IMR-90 (cell line): ENCODE data around the gene MICA. TPM values are rescaled to one million over a fixed set of nuclear protein-coding genes. Genes with fewer than 3 reads are reported as not detected.

Experiments
- ATAC-seq: fragments of 200-7000 bp; cut with Tn5 transposase; 2 replicates; pipeline ENCODE4 v1.9.1; 2020; ENCODE audit warnings: low read depth, mild to moderate bottlenecking, moderate library complexity
- BruUV-seq: library from RNA; stranded (reverse); fragments of 400-500 nt; replicated peaks from 2 replicates; lab custom pipeline; 2021; lab: Mats Ljungman, UMichigan
- CTCF ChIA-PET: fragments of 300-600 bp; formaldehyde crosslinking; extraction: SDS; loops from one replicate; lab custom pipeline; 2021; ENCODE audit warnings: antibody characterized with exemption; lab: Yijun Ruan, JAX
- POLR2A ChIA-PET: fragments of 300-600 bp; sonication (Branson Sonifier 250); formaldehyde crosslinking; loops from one replicate; lab custom pipeline; 2022; ENCODE audit warnings: antibody characterized with exemption; ENCODE audit not compliant: unreplicated experiment; lab: Charles Lee
- DNase-seq: peaks from one replicate; pipeline ENCODE4 v3.0.0; 2013
- H2AFZ ChIP-seq: replicated peaks from 2 replicates; pipeline ENCODE3; 2013; ENCODE audit warnings: low read length, mild to moderate bottlenecking; ENCODE audit not compliant: poor library complexity
- H2AK5ac ChIP-seq: 2 replicates; pipeline ENCODE4 v1.6.1; 2013; ENCODE audit warnings: low read depth, low read length, inconsistent platforms
- H2AK9ac ChIP-seq: replicated peaks from 2 replicates; pipeline ENCODE3; 2013; ENCODE audit warnings: mild to moderate bottlenecking, low read depth, low read length, moderate library complexity; ENCODE audit not compliant: poor library complexity
- H2BK120ac ChIP-seq: 2 replicates; pipeline ENCODE4 v1.6.1; 2013; ENCODE audit warnings: low read depth, low read length, inconsistent platforms
- H2BK15ac ChIP-seq: 3 replicates; pipeline ENCODE4 v1.6.1; 2013; ENCODE audit warnings: low read depth, low read length, inconsistent platforms
- H2BK20ac ChIP-seq: 2 replicates; pipeline ENCODE4 v1.6.1; 2013; ENCODE audit warnings: low read depth, mild to moderate bottlenecking, inconsistent platforms, low read length, moderate library complexity
- H2BK5ac ChIP-seq: 2 replicates; pipeline ENCODE4 v1.6.1; 2013; ENCODE audit warnings: mild to moderate bottlenecking, low read depth, low read length, inconsistent platforms; ENCODE audit not compliant: poor library complexity, severe bottlenecking
- H3K14ac ChIP-seq: replicated peaks from 2 replicates; pipeline ENCODE4 v1.6.1; 2013; ENCODE audit warnings: low read depth, low read length, inconsistent platforms
- H3K18ac ChIP-seq: 2 replicates; pipeline ENCODE4 v1.6.1; 2013; ENCODE audit warnings: low read depth, low read length, control low read depth
- H3K23ac ChIP-seq: 2 replicates; pipeline ENCODE4 v1.6.1; 2013; ENCODE audit warnings: low read depth, low read length, inconsistent platforms
- H3K27ac ChIP-seq: 2 replicates; pipeline ENCODE4 v1.5.1; 2013; ENCODE audit warnings: mild to moderate bottlenecking, control low read depth, low read length; ENCODE audit not compliant: insufficient read depth
- H3K27me3 ChIP-seq: 2 replicates; pipeline ENCODE4 v1.6.1; 2013; ENCODE audit warnings: low read length; ENCODE audit not compliant: control insufficient read depth, insufficient read depth
- H3K36me3 ChIP-seq: 2 replicates; pipeline ENCODE4 v1.6.1; 2013; ENCODE audit warnings: low read length, mixed read lengths; ENCODE audit not compliant: control insufficient read depth, insufficient read depth
- H3K4ac ChIP-seq: 2 replicates; pipeline ENCODE4 v1.6.1; 2013; ENCODE audit warnings: low read depth, low read length, inconsistent platforms
- H3K4me1 ChIP-seq: 2 replicates; pipeline ENCODE4 v1.6.1; 2013; ENCODE audit warnings: low read length, mixed read lengths; ENCODE audit not compliant: control insufficient read depth, insufficient read depth
- H3K4me2 ChIP-seq: 2 replicates; pipeline ENCODE4 v1.6.1; 2013; ENCODE audit warnings: low read depth, mild to moderate bottlenecking, control low read depth, low read length, moderate library complexity
- H3K4me3 ChIP-seq: 2 replicates; pipeline ENCODE4 v1.5.1; 2013; ENCODE audit warnings: low read depth, mild to moderate bottlenecking, control low read depth, low read length, moderate library complexity; ENCODE audit not compliant: insufficient read depth
- H3K56ac ChIP-seq: 2 replicates; pipeline ENCODE4 v1.6.1; 2013; ENCODE audit warnings: low read length, inconsistent platforms; ENCODE audit not compliant: insufficient read depth; ENCODE audit errors: extremely low read depth
- H3K79me1 ChIP-seq, 2 experiments: 2 replicates each; pipeline ENCODE4 v1.6.1; 2013; ENCODE audit warnings: low read length in 2 of 2, inconsistent platforms in 1 of 2, low read depth in 1 of 2
- H3K9ac ChIP-seq: 2 replicates; pipeline ENCODE4 v1.6.1; 2013; ENCODE audit warnings: low read depth, low read length, control low read depth
- H3K9me1 ChIP-seq: 2 replicates; pipeline ENCODE4 v1.6.1; 2013; ENCODE audit warnings: low read length, inconsistent platforms; ENCODE audit not compliant: insufficient read depth
- H3K9me3 ChIP-seq: 2 replicates; pipeline ENCODE4 v1.6.1; 2013; ENCODE audit warnings: low read length; ENCODE audit not compliant: control insufficient read depth, insufficient read depth
- H4K20me1 ChIP-seq: 2 replicates; pipeline ENCODE4 v1.6.1; 2013; ENCODE audit warnings: low read length, inconsistent platforms; ENCODE audit not compliant: insufficient read depth
- H4K5ac ChIP-seq: 2 replicates; pipeline ENCODE4 v1.6.1; 2013; ENCODE audit warnings: mild to moderate bottlenecking, low read depth, low read length, control low read depth
- H4K8ac ChIP-seq, 2 experiments: 2 replicates each; pipeline ENCODE4 v1.6.1; 2013; ENCODE audit warnings: low read depth in 2 of 2, low read length in 2 of 2, control low read depth in 1 of 2, inconsistent platforms in 1 of 2
- H4K91ac ChIP-seq: 2 replicates; pipeline ENCODE4 v1.6.1; 2013; ENCODE audit warnings: low read depth, low read length, inconsistent platforms; ENCODE audit not compliant: insufficient read depth
- BHLHE40 ChIP-seq: fragments of 150-350 bp; IDR thresholded peaks from 2 replicates; pipeline ENCODE4 v1.6.1; 2016; ENCODE audit warnings: mild to moderate bottlenecking, low read depth, low read length
- CEBPB ChIP-seq: IDR thresholded peaks from 2 replicates; pipeline ENCODE4 v1.6.1; 2012; ENCODE audit warnings: low read depth, low read length, improper control_type of control experiment
- CHD1 ChIP-seq: IDR thresholded peaks from 2 replicates; pipeline ENCODE4 v1.6.1; 2012; ENCODE audit warnings: low read depth, low read length, improper control_type of control experiment
- CTCF ChIP-seq: conservative IDR thresholded peaks from 2 replicates; pipeline ENCODE4 v1.5.1; 2012; ENCODE audit warnings: mild to moderate bottlenecking, low read depth, low read length, improper control_type of control experiment
- ELK1 ChIP-seq: fragments of 150-350 bp; IDR thresholded peaks from 2 replicates; pipeline ENCODE4 v1.6.1; 2016; ENCODE audit warnings: low read depth, mild to moderate bottlenecking, low read length, moderate library complexity, borderline replicate concordance
- FOS ChIP-seq: fragments of 150-350 bp; IDR thresholded peaks from 2 replicates; pipeline ENCODE4 v1.6.1; 2016; ENCODE audit warnings: low read depth, low read length
- MAFK ChIP-seq: IDR thresholded peaks from 2 replicates; pipeline ENCODE4 v1.6.1; 2012; ENCODE audit warnings: low read depth, low read length, improper control_type of control experiment
- MAZ ChIP-seq: IDR thresholded peaks from 2 replicates; pipeline ENCODE4 v1.6.1; 2012; ENCODE audit warnings: low read depth, mild to moderate bottlenecking, low read length, improper control_type of control experiment, moderate library complexity, borderline replicate concordance
- MXI1 ChIP-seq: IDR thresholded peaks from 2 replicates; pipeline ENCODE4 v1.6.1; 2012; ENCODE audit warnings: low read depth, mild to moderate bottlenecking, low read length, moderate library complexity, borderline replicate concordance
- NFE2L2 ChIP-seq: fragments of 150-350 bp; IDR thresholded peaks from 2 replicates; pipeline ENCODE4 v1.6.1; 2016; ENCODE audit warnings: low read depth, mild to moderate bottlenecking, low read length
- POLR2A ChIP-seq: IDR thresholded peaks from 2 replicates; pipeline ENCODE4 v1.6.1; 2012; ENCODE audit warnings: mild to moderate bottlenecking, low read depth, low read length
- RAD21 ChIP-seq: IDR thresholded peaks from 2 replicates; pipeline ENCODE4 v1.6.1; 2012; ENCODE audit warnings: low read length, improper control_type of control experiment
- RCOR1 ChIP-seq: IDR thresholded peaks from 2 replicates; pipeline ENCODE4 v1.6.1; 2012; ENCODE audit warnings: mild to moderate bottlenecking, low read length, improper control_type of control experiment; ENCODE audit not compliant: insufficient replicate concordance
- RFX5 ChIP-seq: IDR thresholded peaks from 2 replicates; pipeline ENCODE4 v1.8.0; 2012; ENCODE audit warnings: low read depth, mild to moderate bottlenecking, low read length, moderate library complexity
- SMC3 ChIP-seq: fragments of 150-350 bp; IDR thresholded peaks from 2 replicates; pipeline ENCODE4 v1.6.1; 2016; ENCODE audit warnings: low read depth, mild to moderate bottlenecking, antibody characterized with exemption, low read length, moderate library complexity
- USF2 ChIP-seq: fragments of 150-350 bp; IDR thresholded peaks from 2 replicates; pipeline ENCODE4 v1.6.1; 2017; ENCODE audit warnings: mild to moderate bottlenecking, antibody characterized with exemption, low read length, low read depth
- WGBS, 2 experiments: methylation state at CpG; one replicate each; pipeline versions ENCODE4 v1.1.5 to v1.1.7; 2013; ENCODE audit warnings: missing lambda C conversion rate in 2 of 2; ENCODE audit not compliant: insufficient read length in 1 of 2; ENCODE audit errors: extremely low coverage in 2 of 2; 5-methylcytosine and 5-hydroxymethylcytosine counted together
- dilution Hi-C: fragments of 300-500 bp; cut with HindIII; formaldehyde crosslinking; loops from one replicate; pipeline ENCODE4 v1.14.3; 2018; ENCODE audit warnings: low sequenced_read_pairs; ENCODE audit not compliant: unreplicated experiment
- in situ Hi-C: fragments of 300-500 bp; cut with MboI; formaldehyde crosslinking; loops from 3 replicates; pipeline ENCODE4 v1.14.3; 2019; ENCODE audit warnings: low sequenced_read_pairs, inconsistent platforms, mixed read lengths
- intact Hi-C: fragments of 100-400 bp; cut with micrococcal nuclease; formaldehyde crosslinking; loops from 2 replicates; pipeline ENCODE4 v1.10.0; 2022
- polyA plus RNA-seq, 3 experiments: library from polyadenylated mRNA; depleted of rRNA; stranded (reverse); fragments of >200 nt; gene quantifications; 2 replicates each; pipeline ENCODE4 v1.2.3, GENCODE V29; 2012; ENCODE audit warnings: low replicate concordance in 1 of 3
- total RNA-seq: library from RNA; depleted of rRNA; stranded (reverse); fragments of >200 nt; gene quantifications from 2 replicates; pipeline ENCODE4 v1.2.3, GENCODE V29; 2012

MICA gene
- total and polyA plus RNA-seq, 2 of the 4 experiments (the other 2 are of a cell fraction): 55.9 to 67.7 TPM

GRCh38 chr6:31362751-31363150 lies 40.6 kb upstream of the MICA start:
- no TSS peak for BruUV-seq
- ChIA-PET POLR2A (no interaction called here), CTCF (no interaction called here)
- H3K9me1 ChIP-seq: no peaks in the 10 kb centered on the region
- no peak overlapping the region for H2BK120ac ChIP-seq
- H3K36me3 ChIP-seq: no peaks in the 10 kb centered on the region
- H3K23ac ChIP-seq: no peak overlapping the region; the same call in 1 of the 2 replicates
- no peak overlapping the region for H2BK5ac ChIP-seq
- H2BK15ac ChIP-seq: no peak overlapping the region
- H4K5ac ChIP-seq: no peak overlapping the region
- peaks cover 36% of the 10 kb centered on the region for H3K27me3 ChIP-seq
- ATAC-seq (no peak), DNase-seq (no peak)
- no peaks in the 10 kb centered on the region for H3K4me1 ChIP-seq
- H3K4me2 ChIP-seq: no peak overlapping the region
- H3K27ac ChIP-seq: no peak overlapping the region
- intact Hi-C loops (no loop called here), dilution Hi-C loops (no loop called here), in situ Hi-C loops (no loop called here)
- WGBS, 2 experiments: no CpG with 5 or more reads among the region's 5 CpGs
- no peak overlapping the region for H3K14ac ChIP-seq
- no peak overlapping the region for H2AK5ac ChIP-seq
- H3K9me3 ChIP-seq: no peaks in the 10 kb centered on the region
- no peaks in the 10 kb centered on the region for H4K20me1 ChIP-seq
- H4K91ac ChIP-seq: no peak overlapping the region
- no peaks in the 10 kb centered on the region for H3K79me1 ChIP-seq
- no peak overlapping the region for H3K56ac ChIP-seq
- no peak overlapping the region for H2AFZ ChIP-seq
- H2AK9ac ChIP-seq: no peak overlapping the region
- no peak overlapping the region for H4K8ac ChIP-seq
- H3K4me3 ChIP-seq: no peak overlapping the region
- no peak overlapping the region for H3K4ac ChIP-seq
- no peak overlapping the region for H3K9ac ChIP-seq
- no peak overlapping the region for H3K18ac ChIP-seq
- no peak overlapping the region for H2BK20ac ChIP-seq
- no peak for TF ChIP-seq RFX5
- TF ChIP-seq CHD1: no peak
- TF ChIP-seq USF2: no peak
- TF ChIP-seq MAZ: no peak
- no peak for TF ChIP-seq MXI1
- TF ChIP-seq NFE2L2: no peak
- TF ChIP-seq CEBPB: no peak
- TF ChIP-seq FOS: no peak
- TF ChIP-seq MAFK: no peak
- no peak for TF ChIP-seq POLR2A
- no peak for TF ChIP-seq SMC3
- no peak for TF ChIP-seq ELK1
- TF ChIP-seq CTCF: no peak
- TF ChIP-seq RCOR1: no peak
- no peak for TF ChIP-seq RAD21
- TF ChIP-seq BHLHE40: no peak
